Upper lobe of left lung (tissue), 6 donors: Measurements from ENCODE around the gene HOXA6. TPM values are rescaled to one million over a fixed set of nuclear protein-coding genes. Genes with fewer than 3 reads are reported as not detected.
A peak's percentile ranks its signal among the peaks of the same experiment; 100 is the strongest.

Source experiments
- ATAC-seq, 2 donors: fragments of 200-7000 bp; cut with Tn5 transposase; one replicate each; pipeline ENCODE4 v1.9.1; 2022; ENCODE audit warnings: mild to moderate bottlenecking in 2 of 2, moderate library complexity in 2 of 2; ENCODE audit not compliant: low FRiP score in 2 of 2
- DNase-seq, 2 donors: peaks; one replicate each; pipeline ENCODE4 v3.0.0-alpha.2; 2019 to 2020
- H3K27ac ChIP-seq, 4 donors: fragments of 200-600 bp; sonication (generic); one replicate each; pipeline ENCODE4 v1.5.1; 2016 to 2019
- H3K27me3 ChIP-seq, 4 donors: fragments of 200-600 bp; sonication (generic); one replicate each; pipeline ENCODE4 v1.5.1; 2017 to 2019
- H3K36me3 ChIP-seq, 4 donors: fragments of 200-600 bp; sonication (generic); one replicate each; pipeline ENCODE4 v1.5.1; 2016 to 2019
- H3K4me1 ChIP-seq, 4 donors: fragments of 200-600 bp; sonication (generic); one replicate each; pipeline ENCODE4 v1.5.1; 2018 to 2019
- H3K4me3 ChIP-seq, 4 donors: fragments of 200-600 bp; sonication (generic); one replicate each; pipeline ENCODE4 v1.5.1; 2017 to 2019; ENCODE audit warnings: mild to moderate bottlenecking in 2 of 4, moderate library complexity in 1 of 4
- H3K9me3 ChIP-seq, 4 donors: fragments of 200-600 bp; sonication (generic); one replicate each; pipeline ENCODE4 v1.5.1; 2018 to 2019
- EP300 ChIP-seq, 4 donors: sonication (generic); formaldehyde crosslinking; IDR thresholded peaks; one replicate each; pipeline ENCODE4 v1.5.1; 2017; ENCODE audit warnings: antibody characterized with exemption in 4 of 4, control low read depth in 2 of 4
- POLR2A ChIP-seq, 4 donors: fragments of 450-650 bp; IDR thresholded peaks; one replicate each; pipeline ENCODE4 v1.5.1; 2016 to 2017; ENCODE audit warnings: antibody characterized with exemption in 4 of 4, mild to moderate bottlenecking in 2 of 4
- POLR2AphosphoS5 ChIP-seq, 2 donors: sonication (generic); formaldehyde crosslinking; IDR thresholded peaks; one replicate each; pipeline ENCODE4 v1.5.1; 2017; ENCODE audit warnings: antibody characterized with exemption in 2 of 2
- WGBS, 2 donors: methylation state at CpG; one replicate each; pipeline ENCODE4 v1.1.5; 2017 to 2018; 5-methylcytosine and 5-hydroxymethylcytosine counted together
- small RNA-seq, 4 donors: library from RNA; depleted of rRNA; stranded (forward); fragments of <200 nt; gene quantifications; one replicate each; pipeline ENCODE3, GENCODE V24; 2016
- total RNA-seq, 6 donors: library from RNA; depleted of rRNA in 4 of 6; stranded (reverse); fragments of >200 nt in 4 of 6; gene quantifications; one replicate each; pipeline versions ENCODE4 v1.1.0 to v1.2.1, GENCODE V29; 2016 to 2021
- TF ChIP-seq, protein P1 (sequence below), 6 experiments: fragments of 450-650 bp in 4 of 6; fragments of 200-600 bp in 2 of 6; sonication (generic) in 2 of 6; IDR thresholded peaks; one replicate each; pipeline ENCODE4 v1.5.1; 2016 to 2019; ENCODE audit warnings: antibody characterized with exemption in 6 of 6
- donor health status: DM: no; HTN: no; CAD: no; lungs with moderate emphysema.
- donor health status: DM: no; HTN: yes; CAD: no; lungs with severe emphysema.

Gene HOXA6
- total RNA-seq, 6 donors from 2014 or later = 0.61 to 8.4 (median 4.0) TPM; not detected in 1

DNA sequence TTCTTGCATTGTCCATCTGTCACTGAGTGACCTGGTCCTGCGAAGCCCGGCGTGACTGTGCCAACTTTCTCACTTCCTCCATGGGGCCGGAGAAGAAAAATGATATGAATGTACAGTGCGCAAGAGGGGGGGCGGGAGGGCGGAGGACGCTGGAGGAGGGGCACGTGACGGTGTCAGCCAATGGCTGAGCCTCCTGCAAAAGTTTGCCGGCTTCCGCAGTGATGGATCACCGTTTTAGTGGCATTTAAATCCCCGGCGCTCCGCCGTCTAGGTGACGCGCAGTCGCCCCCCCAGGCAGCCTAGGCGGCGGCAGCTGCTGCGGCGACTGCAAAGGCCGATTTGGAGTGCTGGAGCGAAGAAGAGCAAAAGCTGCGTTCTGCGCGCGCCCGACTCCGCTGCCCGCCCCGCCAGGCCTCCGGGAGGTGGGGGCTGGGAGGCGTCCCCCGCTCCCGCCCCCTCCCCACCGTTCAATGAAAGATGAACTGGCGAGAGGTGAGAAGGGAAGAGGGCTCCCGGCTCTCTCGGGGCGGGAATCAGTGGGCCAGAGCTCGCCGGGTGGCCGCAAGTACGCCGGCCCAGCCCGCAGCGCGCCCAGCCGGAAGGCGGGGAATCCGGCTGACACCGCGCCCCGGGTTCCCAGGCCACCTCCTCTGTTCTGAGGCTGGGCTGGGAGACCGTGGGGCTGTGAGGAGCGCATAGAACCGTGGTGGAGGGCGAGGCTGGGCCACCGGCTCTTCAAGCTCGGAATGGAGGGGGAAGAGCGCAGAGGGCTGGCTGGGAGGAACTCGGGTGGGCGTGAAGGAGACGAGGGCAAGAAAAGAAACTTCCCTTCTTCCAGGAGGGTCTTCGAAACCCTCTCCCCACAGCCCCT, 51.4 kb downstream of the HOXA6 start, which contains the start of gene HOXA1:
TSS of gene HOXA1 (minus strand) at position 104 of the 871 bp plus-strand sequence. CDS start at position 16, 88 bp downstream.
- peak within 1 kb of the TSS; percentile 86 to 95 (median 94) for H3K27ac ChIP-seq
- TF ChIP-seq EP300 (IDR thresholded peaks at IDR 0.05) (no peak), POLR2A (IDR thresholded peaks at IDR 0.05) (peak in 3 of 4 donors; percentile 46 to 73 (median 58)), POLR2AphosphoS5 (IDR thresholded peaks at IDR 0.05) (peak in 1 of 2 donors; percentile 80)
- TF ChIP-seq, protein P1, sequence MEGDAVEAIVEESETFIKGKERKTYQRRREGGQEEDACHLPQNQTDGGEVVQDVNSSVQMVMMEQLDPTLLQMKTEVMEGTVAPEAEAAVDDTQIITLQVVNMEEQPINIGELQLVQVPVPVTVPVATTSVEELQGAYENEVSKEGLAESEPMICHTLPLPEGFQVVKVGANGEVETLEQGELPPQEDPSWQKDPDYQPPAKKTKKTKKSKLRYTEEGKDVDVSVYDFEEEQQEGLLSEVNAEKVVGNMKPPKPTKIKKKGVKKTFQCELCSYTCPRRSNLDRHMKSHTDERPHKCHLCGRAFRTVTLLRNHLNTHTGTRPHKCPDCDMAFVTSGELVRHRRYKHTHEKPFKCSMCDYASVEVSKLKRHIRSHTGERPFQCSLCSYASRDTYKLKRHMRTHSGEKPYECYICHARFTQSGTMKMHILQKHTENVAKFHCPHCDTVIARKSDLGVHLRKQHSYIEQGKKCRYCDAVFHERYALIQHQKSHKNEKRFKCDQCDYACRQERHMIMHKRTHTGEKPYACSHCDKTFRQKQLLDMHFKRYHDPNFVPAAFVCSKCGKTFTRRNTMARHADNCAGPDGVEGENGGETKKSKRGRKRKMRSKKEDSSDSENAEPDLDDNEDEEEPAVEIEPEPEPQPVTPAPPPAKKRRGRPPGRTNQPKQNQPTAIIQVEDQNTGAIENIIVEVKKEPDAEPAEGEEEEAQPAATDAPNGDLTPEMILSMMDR (IDR thresholded peaks at IDR 0.05) = no peak
- peaks cover 0 to 13% (median 4%) of the 10 kb centered on the region in 4 donors for H3K27me3 ChIP-seq
- WGBS, 2 donors = 1 to 2% methylated on average over 28 to 46 of the region's 68 CpGs
- H3K4me3 ChIP-seq = peak within 1 kb of the TSS; percentile 58 to 93 (median 82)
- DNase-seq (peak; percentile 78 to 92), ATAC-seq (peak; percentile 78 to 93)
- peaks cover 4 to 24% (median 14%) of the 10 kb centered on the region in 4 donors for H3K4me1 ChIP-seq
- no peaks in the 10 kb centered on the region for H3K9me3 ChIP-seq
- no peaks in the 10 kb centered on the region for H3K36me3 ChIP-seq

Small RNA genes within 50 kb of the gene (small RNA-seq; reads per million reads assigned to genes)
- gene AC004080.5 (0 reads per million in 4 donors), gene RF01977 (0 reads per million in 4 donors), gene RF02140 (0 reads per million in 4 donors), gene RF02141 (0 reads per million in 4 donors)

Other genes starting within 250 kb of the HOXA6 start
- gene HOXA1, start 51.8 kb downstream of the HOXA6 start, total RNA-seq = 1 to 10 TPM in 1 of 6 donors, under 1 TPM in 2, not detected in 3; 0.46 to 2.1 (median 0.64) TPM
- gene HOXA2, start 45.1 kb downstream of the HOXA6 start, total RNA-seq = 1 to 10 TPM in 2 of 6 donors, under 1 TPM in 3, not detected in 1; 0.30 to 3.0 (median 0.86) TPM
- gene HOXA4, start 17.0 kb downstream of the HOXA6 start, total RNA-seq = 10 to 100 TPM in 1 of 6 donors, 1 to 10 TPM in 5; 1.5 to 10.5 (median 6.2) TPM
- gene HOXA5, start 4.1 kb downstream of the HOXA6 start, total RNA-seq = 10 to 100 TPM in 5 of 6 donors, 1 to 10 TPM in 1; 7.8 to 79.9 (median 16.9) TPM
- gene HOXA3, start 4.8 kb upstream of the HOXA6 start, total RNA-seq = 10 to 100 TPM in 1 of 6 donors, 1 to 10 TPM in 3, under 1 TPM in 2; 0.20 to 11.4 (median 3.5) TPM
- 1 to 10 TPM in 3 of 6 donors, under 1 TPM in 1, not detected in 2; 0.46 to 3.3 (median 2.5) TPM for gene HOXA7, start 8.9 kb upstream of the HOXA6 start, total RNA-seq
- gene HOXA9, start 17.8 kb upstream of the HOXA6 start, total RNA-seq = 1 to 10 TPM in 2 of 6 donors, under 1 TPM in 3, not detected in 1; 0.30 to 6.1 (median 0.49) TPM
- under 1 TPM in 2 of 6 donors, not detected in 4; 0.15 to 0.24 TPM for gene HOXA10, start 26.5 kb upstream of the HOXA6 start, total RNA-seq
- gene HOXA11, start 37.5 kb upstream of the HOXA6 start, total RNA-seq = not detected
- not detected for gene HOXA13, start 52.3 kb upstream of the HOXA6 start, total RNA-seq
- gene EVX1, start 95.0 kb upstream of the HOXA6 start, total RNA-seq = not detected